GM21528 (cell line): ENCODE data around the gene FBXO10.
"Not testable (repeated sequence)": the region's sequence is repeated elsewhere in the genome, so short reads cannot be mapped to it uniquely, and the experiment has no call there.

ENCODE experiments used
- ATAC-seq: cut with Tn5 transposase; IDR thresholded peaks from one replicate; pipeline ENCODE4 v1.9.1; 2021; ENCODE audit warnings: mild to moderate bottlenecking, moderate library complexity; ENCODE audit not compliant: unreplicated experiment, low FRiP score

Gene FBXO10

GRCh38 chr9:37514999-37515398 is 61.2 kb downstream of the FBXO10 start:
- no peak for ATAC-seq

GRCh38 chr9:37514415-37514814 is 61.8 kb downstream of the FBXO10 start:
- not testable (repeated sequence) for ATAC-seq

- ATAC-seq: no peak
Observed at GRCh38 chr9:37512437-37512836, 63.7 kb downstream of the FBXO10 start.

GRCh38 chr9:37511016-37512010 is 64.9 kb downstream of the FBXO10 start:
- ATAC-seq: no peak

- ATAC-seq: not testable (repeated sequence)
Observed at GRCh38 chr9:37510053-37510452, 66.1 kb downstream of the FBXO10 start.

- no peak for ATAC-seq
Observed at GRCh38 chr9:37509536-37509935, 66.6 kb downstream of the FBXO10 start.

- no peak for ATAC-seq
Observed at GRCh38 chr9:37508834-37509206, 67.4 kb downstream of the FBXO10 start.

- no peak for ATAC-seq
Observed at GRCh38 chr9:37508135-37508833, 67.9 kb downstream of the FBXO10 start.

- no peak for ATAC-seq
Observed at GRCh38 chr9:37507566-37508134, 68.5 kb downstream of the FBXO10 start.

- no peak for ATAC-seq
Observed at GRCh38 chr9:37504605-37505004, 71.6 kb downstream of the FBXO10 start.

GRCh38 chr9:37503736-37504135 is 72.4 kb downstream of the FBXO10 start:
- no peak for ATAC-seq

GRCh38 chr9:37501957-37502596 is 74.1 kb downstream of the FBXO10 start:
- ATAC-seq: no peak

- no peak for ATAC-seq
Observed at GRCh38 chr9:37499297-37499696, 76.9 kb downstream of the FBXO10 start.

- ATAC-seq: no peak
Observed at GRCh38 chr9:37498457-37498856, 77.7 kb downstream of the FBXO10 start.

- ATAC-seq: no peak
Observed at GRCh38 chr9:37497320-37497719, 78.9 kb downstream of the FBXO10 start.

GRCh38 chr9:37496020-37496419 is 80.2 kb downstream of the FBXO10 start:
- ATAC-seq: no peak

GRCh38 chr9:37495571-37495970 is 80.6 kb downstream of the FBXO10 start:
- no peak for ATAC-seq

- ATAC-seq: no peak
Observed at GRCh38 chr9:37491939-37492338, 84.2 kb downstream of the FBXO10 start.

- no peak for ATAC-seq
Observed at GRCh38 chr9:37486616-37487548, 89.3 kb downstream of the FBXO10 start.

GRCh38 chr9:37486256-37486615 is 89.9 kb downstream of the FBXO10 start:
- ATAC-seq: no peak
